ENCODE measurements around the gene LMO3.
"Not testable (repeated sequence)": the region's sequence is repeated elsewhere in the genome, so short reads cannot be mapped to it uniquely, and the experiment has no call there.

LMO3 gene

GRCh38 chr12:16553457-16553856 lies 52.5 kb downstream of the LMO3 start:
- no peak for DNase-seq (ENCODE audit: extremely low read depth in 1 of 2, low read depth in 1 of 2)

DNA sequence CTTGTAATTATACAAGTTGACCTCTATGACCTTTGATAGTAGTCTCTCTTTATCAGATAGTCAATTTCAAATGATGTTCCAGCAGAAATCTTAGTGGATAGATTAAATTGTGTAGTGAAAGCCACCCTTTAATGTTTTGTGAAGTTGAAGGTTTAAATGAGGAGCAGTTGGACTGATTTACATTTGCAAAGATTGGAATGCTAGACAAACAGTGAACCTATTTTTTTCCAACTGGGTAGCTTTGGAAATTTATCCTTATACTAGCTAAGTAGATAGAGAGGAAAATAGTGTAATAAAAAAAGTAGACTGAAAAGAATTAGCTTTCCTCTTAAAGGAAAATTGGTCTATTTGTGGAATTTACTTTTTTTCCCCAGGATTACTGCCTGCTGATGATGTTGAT lies 53.7 kb downstream of the LMO3 start:
- DNase-seq (ENCODE audit: extremely low read depth in 1 of 2, low read depth in 1 of 2): no peak

GRCh38 chr12:16545836-16546235 lies 60.1 kb downstream of the LMO3 start:
- no peak for DNase-seq (ENCODE audit: extremely low read depth in 1 of 2, low read depth in 1 of 2)

- no peak for DNase-seq (ENCODE audit: extremely low read depth in 1 of 2, low read depth in 1 of 2)
Measured at GRCh38 chr12:16542586-16542985, 63.4 kb downstream of the LMO3 start.

DNA sequence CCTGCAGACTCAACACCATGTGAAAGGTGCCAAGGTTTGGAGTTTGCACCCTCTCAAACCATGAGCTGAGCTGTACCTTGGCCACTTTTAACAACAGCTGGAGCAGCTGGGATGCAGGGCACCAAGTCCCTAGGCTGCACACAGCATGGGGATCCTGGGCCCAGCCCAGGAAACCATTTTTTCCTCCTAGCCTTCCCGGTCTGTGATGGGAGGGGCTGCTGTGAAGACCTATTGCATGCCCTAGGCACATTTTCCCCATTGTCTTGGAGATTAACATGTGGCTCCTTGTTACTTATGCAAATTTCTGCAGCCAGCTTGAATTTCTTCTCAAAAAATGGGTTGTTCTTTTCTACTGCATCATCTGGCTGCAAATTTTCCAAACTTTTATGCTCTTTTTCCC lies 68.3 kb downstream of the LMO3 start:
- DNase-seq (ENCODE audit: extremely low read depth in 1 of 2, low read depth in 1 of 2): not testable (repeated sequence)

- DNase-seq (ENCODE audit: extremely low read depth in 1 of 2, low read depth in 1 of 2): no peak
Measured at GRCh38 chr12:16531621-16532020, 74.3 kb downstream of the LMO3 start.

- DNase-seq (ENCODE audit: extremely low read depth in 1 of 2, low read depth in 1 of 2): no peak
Measured at GRCh38 chr12:16530268-16530850, 75.6 kb downstream of the LMO3 start.

DNA sequence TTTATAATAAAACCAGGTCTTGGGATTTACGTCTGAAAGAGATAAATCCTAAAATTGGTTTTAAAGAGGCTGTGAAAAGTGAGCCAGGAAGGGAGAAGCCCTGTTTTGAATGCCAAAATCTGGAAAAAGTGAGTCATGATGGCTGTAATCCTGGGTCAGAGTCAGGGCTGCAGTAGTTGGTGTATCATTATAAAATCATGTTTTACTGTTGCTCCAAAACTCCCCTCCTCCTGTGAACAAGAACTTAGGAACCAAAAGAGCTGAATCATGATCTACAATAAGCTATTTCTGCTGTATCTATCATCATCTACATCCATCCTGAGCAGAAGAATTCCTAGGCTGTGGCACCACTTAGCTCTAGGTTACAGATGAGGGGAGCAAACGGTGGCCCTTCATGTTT lies 79.3 kb downstream of the LMO3 start:
- DNase-seq (ENCODE audit: extremely low read depth in 1 of 2, low read depth in 1 of 2): no peak

DNA sequence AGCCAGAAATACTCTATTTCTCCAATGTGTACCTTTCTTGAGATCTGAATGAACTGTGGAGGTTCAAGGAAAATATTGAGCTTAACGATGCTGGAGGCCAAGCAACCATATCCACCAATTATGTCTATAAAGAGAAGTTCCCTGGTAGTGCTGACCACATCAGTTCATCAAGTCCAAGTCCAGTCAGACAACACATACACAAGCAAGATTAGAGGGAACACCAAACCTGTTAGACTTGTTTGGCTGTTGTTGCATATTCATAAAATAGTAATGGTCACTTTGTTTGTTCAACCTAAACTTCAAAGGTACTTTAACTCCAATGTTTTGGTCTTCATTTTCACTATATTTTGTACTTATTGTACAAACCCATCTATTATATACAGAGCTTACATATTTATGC lies 81.6 kb downstream of the LMO3 start:
- DNase-seq (ENCODE audit: extremely low read depth in 1 of 2, low read depth in 1 of 2): no peak

GRCh38 chr12:16523951-16524331 lies 82.0 kb downstream of the LMO3 start:
- DNase-seq (ENCODE audit: extremely low read depth in 1 of 2, low read depth in 1 of 2): no peak

GRCh38 chr12:16523284-16523950 lies 82.5 kb downstream of the LMO3 start:
- DNase-seq (ENCODE audit: extremely low read depth in 1 of 2, low read depth in 1 of 2): no peak

GRCh38 chr12:16520328-16520727 lies 85.6 kb downstream of the LMO3 start:
- DNase-seq (ENCODE audit: extremely low read depth in 1 of 2, low read depth in 1 of 2): no peak

DNA sequence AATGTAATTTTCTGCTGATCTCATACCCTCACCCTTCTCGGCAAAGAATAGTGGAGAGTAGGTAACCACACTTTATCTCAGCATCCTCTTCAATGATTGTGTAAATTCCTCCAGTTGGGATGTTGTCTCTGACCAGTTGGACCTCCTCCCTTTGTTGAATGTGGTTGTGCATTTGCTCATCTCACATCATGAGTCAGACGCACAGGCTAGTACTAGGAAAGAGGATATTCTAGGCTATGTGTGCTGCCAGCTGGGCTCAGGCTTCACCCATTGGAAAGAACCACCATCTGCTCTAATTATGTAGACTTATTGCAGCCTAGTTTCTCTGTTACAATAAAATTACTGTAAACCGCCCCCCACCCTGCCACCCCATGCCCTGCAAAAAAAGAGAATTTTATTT lies 90.3 kb downstream of the LMO3 start:
- no peak for DNase-seq (ENCODE audit: extremely low read depth in 1 of 2, low read depth in 1 of 2)

GRCh38 chr12:16513231-16513630 lies 92.7 kb downstream of the LMO3 start:
- DNase-seq (ENCODE audit: extremely low read depth in 1 of 2, low read depth in 1 of 2): no peak

DNA sequence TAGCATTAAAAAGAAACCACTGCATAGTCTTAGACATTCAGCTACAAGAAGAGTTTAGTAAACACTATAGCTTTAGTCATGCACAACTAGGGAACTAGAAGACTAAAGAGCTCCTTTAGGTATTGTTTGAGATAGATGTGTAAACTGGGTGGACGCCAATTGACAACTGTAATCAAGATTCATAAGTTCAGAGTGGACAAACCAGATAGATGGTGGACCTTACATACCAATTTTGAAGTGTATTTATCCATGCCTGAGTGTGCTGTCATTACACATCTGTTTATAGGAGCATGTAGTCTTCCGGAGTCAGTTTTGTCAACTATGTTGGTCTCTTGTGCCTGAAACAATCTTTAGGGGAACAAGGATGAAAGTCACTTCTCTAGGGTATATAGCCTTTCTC lies 96.6 kb downstream of the LMO3 start:
- DNase-seq (ENCODE audit: extremely low read depth in 1 of 2, low read depth in 1 of 2): no peak

- no peak for DNase-seq (ENCODE audit: extremely low read depth in 1 of 2, low read depth in 1 of 2)
Measured at GRCh38 chr12:16506394-16506793, 99.6 kb downstream of the LMO3 start.

DNA sequence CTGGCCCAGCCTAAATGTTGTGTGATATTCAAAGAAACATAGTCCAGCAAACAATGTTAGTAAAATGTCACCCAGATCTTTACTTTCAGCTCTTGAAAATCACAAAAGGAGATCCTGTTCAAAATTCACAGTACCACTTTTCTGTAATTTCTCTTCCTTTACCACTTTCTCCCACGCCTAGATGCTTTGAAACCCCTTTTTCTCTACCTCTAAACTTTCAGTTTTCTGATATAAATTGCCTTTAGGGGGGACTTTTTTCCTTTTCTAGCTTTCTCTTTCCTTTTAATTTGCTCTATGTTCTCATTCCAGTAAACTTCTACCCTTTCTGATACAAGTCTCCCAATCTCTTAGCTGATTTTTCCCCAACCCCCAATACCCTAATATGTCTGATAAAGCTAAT lies 101.8 kb downstream of the LMO3 start:
- no peak for DNase-seq (ENCODE audit: extremely low read depth in 1 of 2, low read depth in 1 of 2)

DNA sequence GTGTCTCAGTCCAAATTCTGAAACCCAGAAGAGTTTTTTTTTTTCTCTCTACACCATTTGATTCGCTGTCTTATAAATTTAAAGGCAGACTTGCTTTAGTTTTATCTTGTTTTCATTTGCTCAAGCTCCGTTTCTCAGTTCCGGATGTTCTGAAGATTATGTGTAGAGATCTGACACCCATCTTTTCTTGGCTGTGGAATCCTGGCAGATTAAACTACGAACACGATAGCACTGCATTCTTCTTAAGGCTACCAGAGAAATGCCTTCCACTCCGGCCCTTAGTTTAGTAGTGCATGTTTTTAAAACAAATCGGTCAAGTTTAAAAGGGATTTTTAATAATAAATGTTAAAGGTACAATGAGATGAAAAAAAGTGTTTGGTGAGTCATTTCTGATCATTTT lies 106.4 kb downstream of the LMO3 start:
- no peak for DNase-seq (ENCODE audit: extremely low read depth in 1 of 2, low read depth in 1 of 2)

All from activated CD8-positive, alpha-beta memory T cell treated with anti-CD3 and anti-CD28 coated beads for 1 hour (primary cell).